Smooth muscle cell (in vitro differentiated cells): ENCODE results near the gene GNG8. TPM values are rescaled to one million over a fixed set of nuclear protein-coding genes. Genes with fewer than 3 reads are reported as not detected.

ENCODE experiments used
- DNase-seq: peaks from one replicate; lab custom pipeline; 2025; ENCODE audit not compliant: unreplicated experiment; lab: John Stamatoyannopoulos, UW
- H2AFZ ChIP-seq: fragments of 200-600 bp; sonication (generic); 2 replicates; pipeline ENCODE4 v1.6.0; 2016; ENCODE audit warnings: antibody characterized with exemption, low read depth, mild to moderate bottlenecking
- H3F3A ChIP-seq: fragments of 200-600 bp; sonication (generic); 2 replicates; pipeline ENCODE4 v1.6.0; 2017; ENCODE audit warnings: antibody characterized with exemption, low read depth
- H3K27ac ChIP-seq: fragments of 200-600 bp; sonication (generic); 2 replicates; pipeline ENCODE4 v1.5.1; 2016; ENCODE audit warnings: low read depth, mild to moderate bottlenecking
- H3K27me3 ChIP-seq: fragments of 200-600 bp; sonication (generic); 2 replicates; pipeline ENCODE4 v1.6.1; 2016; ENCODE audit warnings: low read depth, mild to moderate bottlenecking
- H3K36me3 ChIP-seq: fragments of 200-600 bp; sonication (generic); 2 replicates; pipeline ENCODE4 v1.5.1; 2016; ENCODE audit warnings: low read depth
- H3K4me1 ChIP-seq: fragments of 200-600 bp; sonication (generic); 2 replicates; pipeline ENCODE4 v1.5.1; 2016; ENCODE audit warnings: low read depth
- H3K4me2 ChIP-seq: fragments of 200-600 bp; sonication (generic); 2 replicates; pipeline ENCODE4 v1.6.0; 2016; ENCODE audit warnings: mild to moderate bottlenecking
- H3K4me3 ChIP-seq: fragments of 200-600 bp; sonication (generic); 2 replicates; pipeline ENCODE4 v1.5.1; 2016; ENCODE audit warnings: mild to moderate bottlenecking
- H3K79me2 ChIP-seq: fragments of 200-600 bp; sonication (generic); 2 replicates; pipeline ENCODE4 v1.6.0; 2016; ENCODE audit warnings: low read depth, mild to moderate bottlenecking
- H3K9ac ChIP-seq: fragments of 200-600 bp; sonication (generic); 2 replicates; pipeline ENCODE4 v1.6.0; 2016; ENCODE audit warnings: low read depth
- H3K9me3 ChIP-seq: fragments of 200-600 bp; sonication (generic); replicated peaks from 2 replicates; pipeline ENCODE4 v1.5.1; 2016; ENCODE audit warnings: low read depth
- H4K20me1 ChIP-seq: fragments of 200-600 bp; sonication (generic); 2 replicates; pipeline ENCODE4 v1.6.0; 2016; ENCODE audit warnings: low read depth
- WGBS: methylation state at CpG from one replicate; pipeline ENCODE4 v1.1.7; 2016; ENCODE audit warnings: low lambda C conversion rate; 5-methylcytosine and 5-hydroxymethylcytosine counted together
- polyA plus RNA-seq: library from polyadenylated mRNA; unstranded; fragments of >200 nt; fragmentation: Nextera tagmentation; extraction: Ambion mirVana; gene quantifications from 2 replicates; pipeline ENCODE4 v1.2.1, GENCODE V29; 2016
- total RNA-seq: library from RNA; depleted of rRNA; stranded (reverse); fragments of >200 nt; gene quantifications from 2 replicates; pipeline ENCODE4 v1.2.3, GENCODE V29; 2014
- TF ChIP-seq, protein P1 (sequence below): fragments of 200-600 bp; sonication (generic); IDR thresholded peaks from 2 replicates; pipeline ENCODE4 v1.5.1; 2017; ENCODE audit warnings: borderline replicate concordance, mild to moderate bottlenecking, antibody characterized with exemption; ENCODE audit not compliant: insufficient read depth, poor library complexity, severe bottlenecking

The GNG8 gene
- total and polyA plus RNA-seq, 2 experiments from 2014 or later: 3.3 TPM; not detected in 1

DNA sequence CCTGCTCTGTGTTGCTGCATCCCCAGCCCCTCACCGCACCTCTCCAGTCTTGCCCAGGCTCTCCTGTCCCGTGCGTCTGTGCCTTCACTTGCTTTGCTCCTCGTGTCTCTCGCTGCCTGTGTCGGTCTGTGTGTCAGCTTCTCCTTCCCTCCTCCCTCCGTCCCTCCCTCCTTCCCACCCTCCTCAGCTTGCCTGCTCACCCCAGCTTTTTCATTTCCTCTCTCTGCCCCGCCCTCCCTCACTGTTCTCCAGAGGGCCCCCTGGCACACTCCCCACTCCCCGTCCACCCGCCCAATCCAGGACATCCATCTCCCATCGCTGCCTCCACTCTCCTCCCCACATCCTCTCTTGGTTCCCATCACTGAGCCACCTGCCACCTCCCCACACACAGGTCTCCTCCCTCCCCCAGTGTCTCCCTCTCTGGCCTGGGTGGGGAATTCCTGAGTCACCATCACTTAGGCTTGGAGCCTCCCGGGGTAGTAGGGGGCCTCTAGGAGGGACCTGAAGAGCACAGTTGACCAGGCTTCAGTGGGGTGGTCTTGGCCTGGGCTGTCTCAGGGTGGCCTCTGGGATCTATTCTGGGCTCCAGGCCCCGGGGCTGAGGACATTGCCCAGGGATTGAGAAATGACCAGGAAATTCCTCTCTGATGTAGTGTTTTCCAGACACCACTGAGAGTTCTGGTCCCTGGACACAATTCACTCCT, 10.9 kb downstream of the GNG8 start, which contains the start of gene PTGIR:
Gene PTGIR, minus strand, starts transcription at position 132 of the 704 bp plus-strand sequence. CDS start 864 bp downstream, outside the sequence.
- no peak for DNase-seq
- Histone ChIP-seq H3K4me3 (no peak within 1 kb of the TSS), H3K9me3 (no peaks in the 10 kb centered on the region)

DNA sequence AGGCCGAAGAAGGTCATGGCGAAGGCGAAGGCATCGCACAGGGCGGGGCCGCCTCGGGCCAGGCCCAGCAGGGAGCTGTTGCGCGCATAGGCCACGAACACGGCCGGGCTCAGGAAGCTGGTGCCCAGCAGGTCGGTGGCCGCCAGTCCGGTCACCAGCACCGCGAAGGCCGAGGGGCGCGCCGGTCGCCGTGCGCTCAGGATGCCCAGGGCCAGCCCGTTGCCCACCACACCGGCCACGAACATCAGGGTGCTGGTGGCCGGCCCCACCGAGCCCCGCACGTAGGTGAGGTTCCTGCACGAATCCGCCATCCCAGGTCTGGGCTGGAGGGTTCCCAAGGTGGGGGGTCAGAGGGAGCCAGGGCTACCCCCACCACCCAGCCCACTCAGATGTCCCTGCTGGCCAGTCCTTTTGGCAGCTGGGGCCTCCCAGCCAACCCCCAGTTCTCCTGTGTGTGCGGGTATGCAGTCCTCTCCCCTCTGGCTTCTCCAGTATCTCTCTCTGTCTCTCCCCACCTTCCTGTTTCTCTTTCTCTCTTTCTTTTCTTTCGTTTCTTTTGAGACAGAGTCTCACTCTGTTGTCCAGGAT, 12.0 kb downstream of the GNG8 start:
- Histone ChIP-seq H3K4me3 (no peak overlapping the region), H3K36me3 (no peaks in the 10 kb centered on the region), H3K27me3 (no peaks in the 10 kb centered on the region), H2AFZ (no peak overlapping the region), H3K79me2 (no peaks in the 10 kb centered on the region), H3K9ac (no peak overlapping the region), H3K4me1 (peaks cover 9% of the 10 kb centered on the region), H3F3A (peaks cover 6% of the 10 kb centered on the region), H3K27ac (no peak overlapping the region), H3K4me2 (no peak overlapping the region), H3K9me3 (no peaks in the 10 kb centered on the region), H4K20me1 (no peaks in the 10 kb centered on the region)
- TF ChIP-seq, protein P1, sequence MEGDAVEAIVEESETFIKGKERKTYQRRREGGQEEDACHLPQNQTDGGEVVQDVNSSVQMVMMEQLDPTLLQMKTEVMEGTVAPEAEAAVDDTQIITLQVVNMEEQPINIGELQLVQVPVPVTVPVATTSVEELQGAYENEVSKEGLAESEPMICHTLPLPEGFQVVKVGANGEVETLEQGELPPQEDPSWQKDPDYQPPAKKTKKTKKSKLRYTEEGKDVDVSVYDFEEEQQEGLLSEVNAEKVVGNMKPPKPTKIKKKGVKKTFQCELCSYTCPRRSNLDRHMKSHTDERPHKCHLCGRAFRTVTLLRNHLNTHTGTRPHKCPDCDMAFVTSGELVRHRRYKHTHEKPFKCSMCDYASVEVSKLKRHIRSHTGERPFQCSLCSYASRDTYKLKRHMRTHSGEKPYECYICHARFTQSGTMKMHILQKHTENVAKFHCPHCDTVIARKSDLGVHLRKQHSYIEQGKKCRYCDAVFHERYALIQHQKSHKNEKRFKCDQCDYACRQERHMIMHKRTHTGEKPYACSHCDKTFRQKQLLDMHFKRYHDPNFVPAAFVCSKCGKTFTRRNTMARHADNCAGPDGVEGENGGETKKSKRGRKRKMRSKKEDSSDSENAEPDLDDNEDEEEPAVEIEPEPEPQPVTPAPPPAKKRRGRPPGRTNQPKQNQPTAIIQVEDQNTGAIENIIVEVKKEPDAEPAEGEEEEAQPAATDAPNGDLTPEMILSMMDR: no peak
- DNase-seq: no peak
- 95% methylated on average over 34 of the region's 35 CpGs for WGBS

More for the DNA sequence above, 10.9 kb downstream of the GNG8 start, which contains the start of gene PTGIR:
- 34% methylated on average over 11 of the region's 13 CpGs for WGBS
- H3K27me3 ChIP-seq: no peaks in the 10 kb centered on the region
- H3K27ac ChIP-seq: peak within 1 kb of the TSS; percentile 67
- no peaks in the 10 kb centered on the region for H4K20me1 ChIP-seq
- no peak within 1 kb of the TSS for H3K4me2 ChIP-seq
- no peaks in the 10 kb centered on the region for H3K79me2 ChIP-seq
- no peak within 1 kb of the TSS for H3K9ac ChIP-seq
- H2AFZ ChIP-seq: no peak within 1 kb of the TSS
- peaks cover 6% of the 10 kb centered on the region for H3F3A ChIP-seq
- H3K4me1 ChIP-seq: peaks cover 9% of the 10 kb centered on the region
- H3K36me3 ChIP-seq: no peaks in the 10 kb centered on the region
- TF ChIP-seq, protein P1: no peak

DNA sequence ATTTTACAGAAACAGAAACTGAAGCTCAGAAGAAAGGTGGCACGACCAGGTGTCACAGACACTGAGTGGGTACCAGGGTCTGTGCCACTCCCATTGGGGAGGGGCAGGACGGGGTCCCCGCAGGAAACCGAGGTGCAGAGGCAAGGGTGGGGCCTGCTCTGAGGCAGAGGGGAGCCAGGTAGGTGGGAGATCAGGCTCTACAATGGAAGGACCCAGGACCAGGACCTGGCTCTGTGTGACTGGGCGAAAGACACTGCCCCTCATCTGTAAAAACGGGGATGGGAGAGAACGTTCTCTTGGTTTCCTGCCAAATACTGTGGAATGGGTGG, 13.9 kb downstream of the GNG8 start:
- Histone ChIP-seq H3K4me2 (no peak overlapping the region), H3K79me2 (no peaks in the 10 kb centered on the region), H3K9me3 (no peaks in the 10 kb centered on the region), H3K4me3 (no peak overlapping the region), H2AFZ (no peak overlapping the region), H3K36me3 (no peaks in the 10 kb centered on the region), H3K27me3 (no peaks in the 10 kb centered on the region), H4K20me1 (no peaks in the 10 kb centered on the region), H3K9ac (no peak overlapping the region), H3K4me1 (peaks cover 9% of the 10 kb centered on the region), H3F3A (peaks cover 6% of the 10 kb centered on the region), H3K27ac (no peak overlapping the region)
- TF ChIP-seq, protein P1: no peak
- WGBS: 97% methylated on average over 7 of the region's 7 CpGs
- DNase-seq: no peak
